22Rv1 (cell line): ENCODE data around the gene R3HDM2.

ENCODE experiments used
- ZFX ChIP-seq: fragments of 450-650 bp; IDR thresholded peaks from 2 replicates; pipeline ENCODE4 v1.6.1; 2017; ENCODE audit warnings: antibody characterized with exemption, borderline replicate concordance
- TF ChIP-seq, protein P1 (sequence below): fragments of 450-650 bp; IDR thresholded peaks from 2 replicates; pipeline ENCODE4 v1.5.1; 2017; ENCODE audit warnings: mild to moderate bottlenecking

DNA sequence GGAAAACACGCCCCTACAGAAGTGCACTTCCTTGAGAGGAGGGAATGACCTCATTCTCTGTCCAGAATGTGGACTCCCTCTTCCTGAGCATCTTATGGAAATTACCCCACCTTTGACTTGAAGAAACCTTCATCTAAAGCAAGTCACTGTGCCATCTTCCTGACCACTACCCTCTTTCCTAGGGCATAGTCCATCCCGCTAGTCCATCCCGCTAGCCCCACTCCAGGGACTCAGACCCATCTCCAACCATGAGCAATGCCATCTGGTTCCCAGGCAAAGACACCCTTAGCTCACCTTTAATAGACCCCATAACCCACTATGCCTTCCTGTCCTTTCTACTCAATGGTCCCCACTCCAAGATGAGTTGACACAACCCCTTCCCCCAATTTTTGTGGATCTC is 19.2 kb upstream of the R3HDM2 start:
- TF ChIP-seq, protein P1, sequence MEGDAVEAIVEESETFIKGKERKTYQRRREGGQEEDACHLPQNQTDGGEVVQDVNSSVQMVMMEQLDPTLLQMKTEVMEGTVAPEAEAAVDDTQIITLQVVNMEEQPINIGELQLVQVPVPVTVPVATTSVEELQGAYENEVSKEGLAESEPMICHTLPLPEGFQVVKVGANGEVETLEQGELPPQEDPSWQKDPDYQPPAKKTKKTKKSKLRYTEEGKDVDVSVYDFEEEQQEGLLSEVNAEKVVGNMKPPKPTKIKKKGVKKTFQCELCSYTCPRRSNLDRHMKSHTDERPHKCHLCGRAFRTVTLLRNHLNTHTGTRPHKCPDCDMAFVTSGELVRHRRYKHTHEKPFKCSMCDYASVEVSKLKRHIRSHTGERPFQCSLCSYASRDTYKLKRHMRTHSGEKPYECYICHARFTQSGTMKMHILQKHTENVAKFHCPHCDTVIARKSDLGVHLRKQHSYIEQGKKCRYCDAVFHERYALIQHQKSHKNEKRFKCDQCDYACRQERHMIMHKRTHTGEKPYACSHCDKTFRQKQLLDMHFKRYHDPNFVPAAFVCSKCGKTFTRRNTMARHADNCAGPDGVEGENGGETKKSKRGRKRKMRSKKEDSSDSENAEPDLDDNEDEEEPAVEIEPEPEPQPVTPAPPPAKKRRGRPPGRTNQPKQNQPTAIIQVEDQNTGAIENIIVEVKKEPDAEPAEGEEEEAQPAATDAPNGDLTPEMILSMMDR: no peak
- TF ChIP-seq ZFX: no peak
